ENCODE measurements around the gene AMH. TPM values are rescaled to one million over a fixed set of nuclear protein-coding genes. Genes with fewer than 3 reads are reported as not detected.
A peak's percentile ranks its signal among the peaks of the same experiment; 100 is the strongest.

The AMH gene
- total RNA-seq, 1 experiment from 2014 or later = 17.3 TPM

- no peak for DNase-seq (ENCODE audit: low spot score)
Observed at GRCh38 chr19:2248136-2249009, 750 bp upstream of the AMH start.

- no peak for DNase-seq (ENCODE audit: low spot score)
Observed at GRCh38 chr19:2249880-2250765, 1.0 kb downstream of the AMH start.

- DNase-seq (ENCODE audit: low spot score) = no peak
Observed at GRCh38 chr19:2250766-2251105, 1.6 kb downstream of the AMH start.

GRCh38 chr19:2251106-2252054 lies 2.3 kb downstream of the AMH start:
- no peak for DNase-seq (ENCODE audit: low spot score)

- no peak for DNase-seq (ENCODE audit: low spot score)
Observed at GRCh38 chr19:2252055-2252796, 3.1 kb downstream of the AMH start.

- no peak for DNase-seq (ENCODE audit: low spot score)
Observed at GRCh38 chr19:2252797-2253105, 3.6 kb downstream of the AMH start.

- DNase-seq (ENCODE audit: low spot score) = no peak
Observed at GRCh38 chr19:2253106-2254063, 4.3 kb downstream of the AMH start.

GRCh38 chr19:2254064-2254872 lies 5.1 kb downstream of the AMH start:
- DNase-seq (ENCODE audit: low spot score) = peak; percentile 47

- no peak for DNase-seq (ENCODE audit: low spot score)
Observed at GRCh38 chr19:2255112-2255845, 6.2 kb downstream of the AMH start.

GRCh38 chr19:2255982-2256685 lies 7.0 kb downstream of the AMH start, which contains the start of gene JSRP1:
JSRP1 (minus strand) TSS chr19:2256417; CDS start chr19:2255314, 1,103 bp downstream.
- no peak for DNase-seq (ENCODE audit: low spot score)

GRCh38 chr19:2259336-2259735 lies 10.2 kb downstream of the AMH start:
- DNase-seq (ENCODE audit: low spot score) = no peak

GRCh38 chr19:2260341-2260805 lies 11.2 kb downstream of the AMH start:
- no peak for DNase-seq (ENCODE audit: low spot score)

GRCh38 chr19:2261438-2262172 lies 12.5 kb downstream of the AMH start:
- DNase-seq (ENCODE audit: low spot score) = no peak

GRCh38 chr19:2266183-2266993 lies 17.3 kb downstream of the AMH start:
- peak; percentile 83 for DNase-seq (ENCODE audit: low spot score)

- no peak for DNase-seq (ENCODE audit: low spot score)
Observed at GRCh38 chr19:2268480-2268830, 19.3 kb downstream of the AMH start.

GRCh38 chr19:2268861-2269243 lies 19.7 kb downstream of the AMH start:
- DNase-seq (ENCODE audit: low spot score) = no peak
